ENCODE results near the gene PIMREG.
A peak's percentile ranks its signal among the peaks of the same experiment; 100 is the strongest.

The PIMREG gene

GRCh38 chr17:6494239-6494941 lies 50.1 kb downstream of the PIMREG start:
- no peak for TF ChIP-seq CTCF (IDR thresholded peaks at IDR 0.05; ENCODE audit: borderline replicate concordance, extremely low read depth, low read length, poor library complexity, severe bottlenecking)
- no peak for TF ChIP-seq EZH2 (IDR thresholded peaks at IDR 0.05; ENCODE audit: borderline replicate concordance, low read depth, low read length, severe bottlenecking)
- H3K4me2 ChIP-seq (ENCODE audit: insufficient read depth, low read length), result no peak overlapping the region
- no peak overlapping the region for H3K4me3 ChIP-seq (ENCODE audit: low read depth in 1 of 2, low read length in 2 of 2)
- H3K27me3 ChIP-seq (ENCODE audit: insufficient read depth, low read length, poor library complexity), result peaks cover 12% of the 10 kb centered on the region
- no peaks in the 10 kb centered on the region for H3K9me3 ChIP-seq (ENCODE audit: insufficient read depth, low read length, severe bottlenecking)
- H2AFZ ChIP-seq (ENCODE audit: low read depth, low read length), result no peak overlapping the region
- H4K20me1 ChIP-seq (ENCODE audit: insufficient read depth, low read length), result peaks cover 12% of the 10 kb centered on the region
- no peaks in the 10 kb centered on the region for H3K4me1 ChIP-seq (ENCODE audit: insufficient read depth, low read length)
- H3K27ac ChIP-seq (ENCODE audit: low read length), result no peak overlapping the region
- H3K9ac ChIP-seq (ENCODE audit: low read depth, low read length), result no peak overlapping the region
- ATAC-seq (ENCODE audit: insufficient read depth, low read depth) (no peak), DNase-seq (no peak)
- no peaks in the 10 kb centered on the region for H3K36me3 ChIP-seq (ENCODE audit: insufficient read depth, low read length)
- no peaks in the 10 kb centered on the region for H3K79me2 ChIP-seq (ENCODE audit: insufficient read depth, low read length)

DNA sequence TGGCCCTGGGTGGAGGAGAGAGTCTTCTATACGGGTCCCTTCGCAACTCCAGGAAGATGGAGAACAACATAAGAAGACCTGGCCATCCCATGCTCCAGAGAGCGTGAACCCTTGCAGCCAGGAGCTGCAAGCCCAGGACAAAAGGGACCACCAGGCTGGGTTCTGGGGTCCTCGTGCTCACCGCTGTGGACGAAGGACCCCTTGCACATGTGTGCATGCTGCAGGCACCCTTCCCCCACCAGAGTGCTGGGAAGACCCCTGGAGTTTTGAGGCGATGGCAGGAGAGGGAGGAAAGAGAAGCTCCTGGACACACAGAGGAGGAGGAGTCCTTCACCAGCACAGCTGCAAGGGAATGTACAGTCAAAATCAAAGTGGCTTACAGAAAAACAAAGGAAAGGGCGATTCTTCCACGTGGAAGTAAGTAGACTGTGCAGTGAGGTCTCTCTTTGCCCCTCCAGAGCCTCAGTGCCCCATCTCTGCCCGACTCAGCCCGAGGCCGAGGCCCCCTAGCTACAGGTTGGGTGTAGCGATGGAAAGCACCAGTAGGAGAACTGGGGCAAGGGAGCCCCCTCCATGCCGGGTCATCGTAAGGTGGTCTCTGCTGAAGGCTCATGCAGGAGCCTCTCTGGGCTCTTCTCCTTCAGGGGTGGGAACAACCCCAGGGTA lies 51.3 kb downstream of the PIMREG start:
- ATAC-seq (ENCODE audit: insufficient read depth, low read depth) (no peak), DNase-seq (no peak)
- Histone ChIP-seq H3K4me3 (ENCODE audit: low read depth in 1 of 2, low read length in 2 of 2) (no peak overlapping the region), H3K79me2 (ENCODE audit: insufficient read depth, low read length) (no peaks in the 10 kb centered on the region), H3K27ac (ENCODE audit: low read length) (no peak overlapping the region), H3K36me3 (ENCODE audit: insufficient read depth, low read length) (no peaks in the 10 kb centered on the region), H3K9me3 (ENCODE audit: insufficient read depth, low read length, severe bottlenecking) (no peaks in the 10 kb centered on the region), H2AFZ (ENCODE audit: low read depth, low read length) (no peak overlapping the region), H3K4me1 (ENCODE audit: insufficient read depth, low read length) (no peaks in the 10 kb centered on the region), H3K27me3 (ENCODE audit: insufficient read depth, low read length, poor library complexity) (peaks cover 12% of the 10 kb centered on the region), H3K4me2 (ENCODE audit: insufficient read depth, low read length) (no peak overlapping the region), H4K20me1 (ENCODE audit: insufficient read depth, low read length) (peaks cover 12% of the 10 kb centered on the region), H3K9ac (ENCODE audit: low read depth, low read length) (no peak overlapping the region)
- TF ChIP-seq CTCF (IDR thresholded peaks at IDR 0.05; ENCODE audit: borderline replicate concordance, extremely low read depth, low read length, poor library complexity, severe bottlenecking) (peak; percentile 22), EZH2 (IDR thresholded peaks at IDR 0.05; ENCODE audit: borderline replicate concordance, low read depth, low read length, severe bottlenecking) (no peak)

DNA sequence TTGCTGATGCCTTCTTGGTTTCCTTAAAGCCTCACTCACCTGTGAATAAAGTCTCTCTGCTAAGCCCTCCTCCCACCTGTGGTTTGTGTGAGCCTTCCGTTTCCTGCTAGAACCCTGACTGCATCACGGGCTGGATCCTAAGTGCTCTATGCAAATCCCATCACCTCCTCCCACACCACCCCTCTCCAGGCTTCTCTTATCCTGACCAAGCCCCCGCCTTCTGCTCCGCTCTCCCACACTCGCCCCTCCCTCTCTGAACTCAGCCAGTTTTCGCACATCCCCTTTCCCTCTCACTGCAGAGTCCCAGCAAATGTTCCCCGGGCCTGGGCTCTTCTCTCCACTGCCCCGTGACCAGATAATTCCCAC lies 51.8 kb downstream of the PIMREG start:
- Histone ChIP-seq H3K27ac (ENCODE audit: low read length) (no peak overlapping the region), H2AFZ (ENCODE audit: low read depth, low read length) (no peak overlapping the region), H3K4me1 (ENCODE audit: insufficient read depth, low read length) (no peaks in the 10 kb centered on the region), H3K27me3 (ENCODE audit: insufficient read depth, low read length, poor library complexity) (peaks cover 12% of the 10 kb centered on the region), H3K36me3 (ENCODE audit: insufficient read depth, low read length) (no peaks in the 10 kb centered on the region), H3K4me3 (ENCODE audit: low read depth in 1 of 2, low read length in 2 of 2) (no peak overlapping the region), H4K20me1 (ENCODE audit: insufficient read depth, low read length) (peaks cover 12% of the 10 kb centered on the region), H3K9ac (ENCODE audit: low read depth, low read length) (no peak overlapping the region), H3K9me3 (ENCODE audit: insufficient read depth, low read length, severe bottlenecking) (no peaks in the 10 kb centered on the region), H3K4me2 (ENCODE audit: insufficient read depth, low read length) (no peak overlapping the region), H3K79me2 (ENCODE audit: insufficient read depth, low read length) (no peaks in the 10 kb centered on the region)
- DNase-seq, result no peak
- ATAC-seq (ENCODE audit: insufficient read depth, low read depth), result no peak
- TF ChIP-seq EZH2 (IDR thresholded peaks at IDR 0.05; ENCODE audit: borderline replicate concordance, low read depth, low read length, severe bottlenecking), result no peak
- no peak for TF ChIP-seq CTCF (IDR thresholded peaks at IDR 0.05; ENCODE audit: borderline replicate concordance, extremely low read depth, low read length, poor library complexity, severe bottlenecking)
